Lower leg skin (tissue), 4 donors: ENCODE results near the gene DRD4. TPM values are rescaled to one million over a fixed set of nuclear protein-coding genes. Genes with fewer than 3 reads are reported as not detected.

Source experiments
- DNase-seq, 2 donors: peaks; one replicate each; pipeline ENCODE4 v3.0.0-alpha.2; 2019; ENCODE audit warnings: low spot score in 2 of 2
- H3K4me3 ChIP-seq: fragments of 200-600 bp; sonication (generic); 2 replicates; pipeline ENCODE4 v1.5.1; 2017; ENCODE audit warnings: mild to moderate bottlenecking, low read depth; ENCODE audit not compliant: poor library complexity, severe bottlenecking
- CTCF ChIP-seq, 3 donors: fragments of 450-650 bp; IDR thresholded peaks; one replicate each; pipeline ENCODE4 v1.5.1; 2016; ENCODE audit warnings: antibody characterized with exemption in 3 of 3, mild to moderate bottlenecking in 3 of 3, moderate library complexity in 2 of 3
- POLR2A ChIP-seq, 2 donors: fragments of 450-650 bp; IDR thresholded peaks; one replicate each; pipeline ENCODE4 v1.6.1; 2016 to 2017; ENCODE audit warnings: antibody characterized with exemption in 2 of 2, mild to moderate bottlenecking in 1 of 2, moderate library complexity in 1 of 2
- WGBS, 2 donors: methylation state at CpG; one replicate each; pipeline ENCODE4 v1.1.5; 2018; 5-methylcytosine and 5-hydroxymethylcytosine counted together
- intact Hi-C: fragments of 100-400 bp; cut with DNase I; formaldehyde crosslinking; loops from one replicate; pipeline ENCODE4 v1.15.0; 2023; ENCODE audit warnings: low total_unique reads
- total RNA-seq, 4 donors: library from RNA; depleted of rRNA; stranded (reverse); fragments of >200 nt; gene quantifications; one replicate each; pipeline ENCODE4 v1.1.0, GENCODE V29; 2016

The DRD4 gene
- total RNA-seq, 4 donors from 2014 or later, result 0.23 to 2.0 TPM; not detected in 2

- TF ChIP-seq POLR2A (IDR thresholded peaks at IDR 0.05), result no peak
- TF ChIP-seq CTCF (IDR thresholded peaks at IDR 0.05), result no peak
- no peak overlapping the region for H3K4me3 ChIP-seq
- WGBS, 2 donors, result 91 to 95% methylated on average over 28 to 30 of the region's 30 CpGs
- intact Hi-C loops, result no loop called here
- no peak for DNase-seq
Measured at GRCh38 chr11:598005-598680, 38.9 kb upstream of the DRD4 start.

GRCh38 chr11:601573-602245 lies 35.4 kb upstream of the DRD4 start:
- DNase-seq, result no peak
- WGBS, 2 donors, result 91 to 97% methylated on average over 22 to 23 of the region's 23 CpGs
- H3K4me3 ChIP-seq, result no peak overlapping the region
- TF ChIP-seq POLR2A (IDR thresholded peaks at IDR 0.05) (no peak), CTCF (IDR thresholded peaks at IDR 0.05) (no peak)
- intact Hi-C loops, result no loop called here

- TF ChIP-seq POLR2A (IDR thresholded peaks at IDR 0.05) (no peak), CTCF (IDR thresholded peaks at IDR 0.05) (no peak)
Measured at GRCh38 chr11:603154-603553, 33.9 kb upstream of the DRD4 start.

GRCh38 chr11:605286-606129 lies 31.6 kb upstream of the DRD4 start:
- H3K4me3 ChIP-seq, result no peak overlapping the region
- WGBS, 2 donors, result 91 to 92% methylated on average over 29 to 31 of the region's 33 CpGs
- intact Hi-C loops, result no loop called here
- TF ChIP-seq POLR2A (IDR thresholded peaks at IDR 0.05), result no peak
- no peak for TF ChIP-seq CTCF (IDR thresholded peaks at IDR 0.05)
- DNase-seq, result peak in 1 of 2 donors; percentile 83

More at GRCh38 chr11:603154-603553, 33.9 kb upstream of the DRD4 start:
- no peak overlapping the region for H3K4me3 ChIP-seq
- 91 to 92% methylated on average over 13 of the region's 13 CpGs for WGBS, 2 donors
- intact Hi-C loops, result no loop called here
- DNase-seq, result no peak

GRCh38 chr11:606245-606644 lies 30.8 kb upstream of the DRD4 start:
- 42 to 67% methylated on average over 8 to 11 of the region's 19 CpGs for WGBS, 2 donors

More at GRCh38 chr11:606245-606644, 30.8 kb upstream of the DRD4 start:
- no peak overlapping the region for H3K4me3 ChIP-seq
- TF ChIP-seq CTCF (IDR thresholded peaks at IDR 0.05) (no peak), POLR2A (IDR thresholded peaks at IDR 0.05) (no peak)
- DNase-seq, result peak in 1 of 2 donors; percentile 87
- intact Hi-C loops, result no loop called here
